ENCODE results near the gene APOL5.

- TF ChIP-seq EZH2 (IDR thresholded peaks at IDR 0.05; ENCODE audit: low read depth) (no peak), CTCF (conservative IDR thresholded peaks at IDR 0.05) (no peak)
These were observed 1.7 kb downstream of the APOL5 start for GRCh38 chr22:35719212-35719875.
